Activated naive CD8-positive, alpha-beta T cell treated with anti-CD3 and anti-CD28 coated beads for 36 hours (primary cell): ENCODE results near the gene GATAD2B. TPM values are rescaled to one million over a fixed set of nuclear protein-coding genes. Genes with fewer than 3 reads are reported as not detected.
"Not testable (repeated sequence)": the region's sequence is repeated elsewhere in the genome, so short reads cannot be mapped to it uniquely, and the experiment has no call there.

ENCODE experiments used
- DNase-seq: peaks from one replicate; pipeline ENCODE4 v3.0.0; 2021
- H3K27ac Mint-ChIP-seq: one replicate; pipeline ENCODE4 v1.8.0; 2022; ENCODE audit warnings: mild to moderate bottlenecking, moderate library complexity, mixed read lengths
- H3K27me3 Mint-ChIP-seq: one replicate; pipeline ENCODE4 v1.8.0; 2022; ENCODE audit warnings: mild to moderate bottlenecking, mixed read lengths
- H3K36me3 Mint-ChIP-seq: one replicate; pipeline ENCODE4 v1.8.0; 2021; ENCODE audit warnings: mild to moderate bottlenecking, mixed read lengths
- H3K4me1 Mint-ChIP-seq: one replicate; pipeline ENCODE4 v1.8.0; 2021; ENCODE audit warnings: mixed read lengths
- H3K4me3 Mint-ChIP-seq: one replicate; pipeline ENCODE4 v1.8.0; 2022; ENCODE audit warnings: mild to moderate bottlenecking, moderate library complexity, mixed read lengths
- H3K9me3 Mint-ChIP-seq: one replicate; pipeline ENCODE4 v1.8.0; 2022; ENCODE audit warnings: mixed read lengths
- total RNA-seq, 2 experiments: library from RNA; stranded (reverse); gene quantifications; one replicate each; pipeline ENCODE4 v1.2.3, GENCODE V29; 2021

GATAD2B gene
- total RNA-seq, 2 experiments from 2014 or later, result 49.4 to 53.1 TPM

- H3K36me3 Mint-ChIP-seq, result peaks cover 36% of the 10 kb centered on the region
- H3K9me3 Mint-ChIP-seq, result peaks cover 2% of the 10 kb centered on the region
- H3K4me3 Mint-ChIP-seq, result no peak overlapping the region
- H3K27me3 Mint-ChIP-seq, result no peaks in the 10 kb centered on the region
- peaks cover 31% of the 10 kb centered on the region for H3K4me1 Mint-ChIP-seq
- DNase-seq, result no peak
- peak overlapping the region; percentile 42 for H3K27ac Mint-ChIP-seq
Observed at GRCh38 chr1:153903841-153904455, 18.8 kb downstream of the GATAD2B start.

- Mint-ChIP-seq H3K9me3 (no peaks in the 10 kb centered on the region), H3K36me3 (peaks cover 17% of the 10 kb centered on the region), H3K4me1 (peaks cover 17% of the 10 kb centered on the region), H3K27ac (peak overlapping the region; percentile 34), H3K4me3 (no peak overlapping the region), H3K27me3 (no peaks in the 10 kb centered on the region)
- no peak for DNase-seq
Observed at GRCh38 chr1:153899509-153899908, 23.3 kb downstream of the GATAD2B start.

DNA sequence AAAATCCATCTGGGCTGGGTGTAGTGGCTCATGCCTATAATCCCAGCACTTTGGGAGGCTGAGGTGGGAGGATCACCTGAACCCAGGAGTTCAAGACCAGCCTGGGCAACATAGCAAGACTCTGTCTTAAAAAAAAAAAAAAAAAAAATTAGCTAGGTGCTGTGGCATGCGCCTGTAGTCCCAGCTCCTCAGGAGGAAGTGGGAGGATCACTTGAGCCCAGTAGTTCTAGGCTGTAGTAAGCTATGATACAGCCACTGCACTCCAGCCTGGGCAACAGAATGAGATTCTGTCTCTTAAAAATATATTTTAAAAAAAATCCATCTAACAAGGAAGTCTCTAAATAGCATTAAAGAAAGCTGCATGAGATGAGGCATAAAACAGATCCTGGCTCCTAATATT is 26.9 kb downstream of the GATAD2B start:
- not testable (repeated sequence) for H3K27me3 Mint-ChIP-seq, H3K4me3 Mint-ChIP-seq, DNase-seq, H3K9me3 Mint-ChIP-seq
- peaks cover 15% of the 10 kb centered on the region for H3K36me3 Mint-ChIP-seq
- H3K27ac Mint-ChIP-seq, result peak overlapping the region; percentile 76
- peaks cover 12% of the 10 kb centered on the region for H3K4me1 Mint-ChIP-seq

DNA sequence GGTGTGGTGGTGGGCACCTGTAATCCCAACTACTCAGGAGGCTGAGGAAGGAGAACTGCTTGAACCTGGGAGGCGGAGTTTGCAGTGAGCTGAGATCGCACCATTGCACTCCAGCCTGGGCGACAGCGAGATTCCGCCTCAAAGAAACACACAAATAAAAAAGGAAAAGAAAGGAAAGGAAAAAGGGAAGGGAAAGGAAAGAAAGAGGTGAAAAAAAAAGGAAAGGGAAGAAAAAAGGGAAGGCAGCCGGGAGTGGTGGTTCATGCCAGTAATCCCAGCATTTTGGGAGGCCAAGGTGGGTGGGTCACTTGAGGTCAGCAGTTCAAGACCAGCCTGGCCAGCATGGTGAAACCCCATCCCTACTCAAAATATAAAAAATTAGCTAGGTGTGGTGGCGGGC is 31.7 kb downstream of the GATAD2B start:
- not testable (repeated sequence) for DNase-seq, H3K4me3 Mint-ChIP-seq, H3K27me3 Mint-ChIP-seq, H3K27ac Mint-ChIP-seq, H3K9me3 Mint-ChIP-seq
- Mint-ChIP-seq H3K36me3 (peaks cover 23% of the 10 kb centered on the region), H3K4me1 (peaks cover 28% of the 10 kb centered on the region)

DNA sequence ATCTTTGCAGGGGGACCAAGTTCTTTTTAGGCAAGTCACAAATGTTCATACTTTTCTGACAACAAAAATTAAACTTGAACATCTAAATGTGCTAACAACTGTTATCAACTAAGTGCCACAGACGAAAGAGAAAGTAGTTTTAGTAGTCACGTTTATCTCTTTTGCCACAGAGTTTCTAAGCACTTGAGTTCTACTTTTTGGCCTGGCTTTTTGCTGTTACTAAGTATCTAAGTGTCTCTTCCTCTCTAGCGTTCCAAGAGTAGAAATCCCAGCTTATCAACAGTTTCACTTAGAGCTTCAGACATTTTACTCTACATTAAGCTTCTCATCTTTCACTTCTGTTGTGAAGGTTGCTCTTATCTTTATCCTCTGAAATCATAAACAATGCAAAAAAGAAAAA is 34.2 kb downstream of the GATAD2B start:
- Mint-ChIP-seq H3K27ac (peak overlapping the region; percentile 40), H3K4me3 (peak overlapping the region; percentile 33), H3K27me3 (no peaks in the 10 kb centered on the region), H3K36me3 (peaks cover 26% of the 10 kb centered on the region), H3K4me1 (peaks cover 39% of the 10 kb centered on the region), H3K9me3 (no peaks in the 10 kb centered on the region)
- DNase-seq, result no peak

GRCh38 chr1:153886127-153886526 is 36.6 kb downstream of the GATAD2B start:
- no peak overlapping the region for H3K27ac Mint-ChIP-seq
- H3K9me3 Mint-ChIP-seq, result no peaks in the 10 kb centered on the region
- peaks cover 25% of the 10 kb centered on the region for H3K36me3 Mint-ChIP-seq
- DNase-seq, result no peak
- no peaks in the 10 kb centered on the region for H3K27me3 Mint-ChIP-seq
- no peak overlapping the region for H3K4me3 Mint-ChIP-seq
- H3K4me1 Mint-ChIP-seq, result peaks cover 39% of the 10 kb centered on the region

- Mint-ChIP-seq H3K36me3 (peaks cover 10% of the 10 kb centered on the region), H3K27ac (no peak overlapping the region)
Observed at GRCh38 chr1:153883223-153883622, 39.5 kb downstream of the GATAD2B start.

DNA sequence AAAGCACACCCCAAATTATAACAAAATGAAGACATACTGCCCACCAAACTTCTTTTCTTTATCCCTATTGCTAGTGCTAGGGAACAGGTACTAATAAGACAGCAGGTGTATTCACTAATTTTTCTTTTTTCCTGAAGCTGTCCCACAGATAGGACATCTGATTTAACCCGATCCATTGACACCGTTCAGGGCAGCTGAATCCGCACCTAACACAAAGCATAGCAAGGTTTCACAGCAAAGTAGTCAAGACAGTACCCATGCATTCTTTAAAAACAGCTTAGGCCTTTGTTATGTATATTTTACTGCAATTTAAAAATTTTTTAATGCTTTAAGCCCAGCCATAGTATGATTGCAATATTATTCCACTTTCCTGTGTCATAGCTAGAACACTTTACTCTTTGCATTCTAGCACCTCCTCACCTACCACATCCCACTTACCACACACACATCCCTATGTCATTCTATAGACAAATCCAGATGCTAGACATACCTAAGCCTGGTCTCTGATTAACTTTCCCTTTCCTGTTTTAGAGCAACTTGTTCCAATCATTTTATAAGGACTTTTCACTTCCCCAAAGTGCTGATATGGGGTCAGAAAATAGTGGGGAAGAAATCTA is 40.4 kb downstream of the GATAD2B start:
- H3K4me1 Mint-ChIP-seq, result peaks cover 23% of the 10 kb centered on the region
- H3K36me3 Mint-ChIP-seq, result peaks cover 10% of the 10 kb centered on the region
- H3K4me3 Mint-ChIP-seq, result no peak overlapping the region
- H3K27ac Mint-ChIP-seq, result no peak overlapping the region
- no peaks in the 10 kb centered on the region for H3K27me3 Mint-ChIP-seq
- DNase-seq, result no peak
- no peaks in the 10 kb centered on the region for H3K9me3 Mint-ChIP-seq

More at GRCh38 chr1:153883223-153883622, 39.5 kb downstream of the GATAD2B start:
- H3K4me3 Mint-ChIP-seq, result no peak overlapping the region
- H3K9me3 Mint-ChIP-seq, result no peaks in the 10 kb centered on the region
- H3K27me3 Mint-ChIP-seq, result no peaks in the 10 kb centered on the region
- DNase-seq, result no peak
- H3K4me1 Mint-ChIP-seq, result peaks cover 27% of the 10 kb centered on the region

GRCh38 chr1:153881751-153882150 is 41.0 kb downstream of the GATAD2B start:
- no peaks in the 10 kb centered on the region for H3K9me3 Mint-ChIP-seq
- H3K36me3 Mint-ChIP-seq, result peaks cover 6% of the 10 kb centered on the region
- H3K4me3 Mint-ChIP-seq, result no peak overlapping the region
- DNase-seq, result no peak
- H3K27ac Mint-ChIP-seq, result no peak overlapping the region
- H3K27me3 Mint-ChIP-seq, result no peaks in the 10 kb centered on the region
- H3K4me1 Mint-ChIP-seq, result peaks cover 17% of the 10 kb centered on the region

DNA sequence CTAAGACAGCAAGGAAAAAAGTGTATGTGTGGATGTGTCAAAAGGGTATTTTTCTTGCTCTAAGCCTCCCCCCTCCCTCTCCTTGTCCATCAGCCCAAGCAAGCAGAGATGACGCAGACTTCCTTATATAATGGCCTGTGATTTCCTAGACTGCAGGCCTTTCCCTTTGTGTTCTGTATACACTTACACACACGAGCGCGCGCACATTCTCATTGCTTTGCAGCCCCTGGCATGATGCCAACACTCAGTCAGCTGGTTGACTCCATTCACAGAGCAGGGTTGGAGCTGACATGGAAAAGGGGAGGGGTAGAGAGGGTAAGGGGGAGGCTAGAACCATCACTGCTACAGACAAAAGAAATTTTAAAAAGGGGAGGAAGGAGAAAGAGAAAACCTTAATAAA is 41.8 kb downstream of the GATAD2B start:
- peak; percentile 38 for DNase-seq
- Mint-ChIP-seq H3K9me3 (no peaks in the 10 kb centered on the region), H3K27ac (no peak overlapping the region), H3K4me3 (no peak overlapping the region), H3K27me3 (no peaks in the 10 kb centered on the region), H3K4me1 (peaks cover 20% of the 10 kb centered on the region), H3K36me3 (peaks cover 8% of the 10 kb centered on the region)

GRCh38 chr1:153880024-153880423 is 42.7 kb downstream of the GATAD2B start:
- Mint-ChIP-seq H3K27me3 (no peaks in the 10 kb centered on the region), H3K4me1 (peaks cover 20% of the 10 kb centered on the region), H3K4me3 (no peak overlapping the region), H3K27ac (no peak overlapping the region), H3K36me3 (peaks cover 9% of the 10 kb centered on the region), H3K9me3 (no peaks in the 10 kb centered on the region)
- DNase-seq, result no peak

DNA sequence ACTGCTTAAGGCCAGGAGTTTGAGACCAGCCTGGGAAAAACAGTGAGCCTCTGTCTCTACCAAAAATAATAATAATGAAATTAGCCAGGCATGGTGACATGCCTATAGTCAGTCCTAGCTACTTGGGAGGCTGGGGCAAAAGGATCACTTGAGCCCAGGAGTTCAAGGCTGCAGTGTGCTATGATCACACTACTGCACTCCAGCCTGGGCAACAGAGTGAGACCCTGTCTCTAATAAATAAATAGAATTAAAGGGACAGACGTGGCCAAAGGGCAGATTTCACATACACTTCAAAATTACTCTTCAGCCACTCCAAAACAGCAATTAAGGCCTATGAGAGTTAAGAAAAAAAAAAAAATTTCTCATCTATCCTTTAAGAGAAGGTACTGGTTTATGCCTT is 45.7 kb downstream of the GATAD2B start:
- H3K4me3 Mint-ChIP-seq, result no peak overlapping the region
- H3K36me3 Mint-ChIP-seq, result peaks cover 14% of the 10 kb centered on the region
- H3K27ac Mint-ChIP-seq, result no peak overlapping the region
- H3K4me1 Mint-ChIP-seq, result peaks cover 28% of the 10 kb centered on the region
- H3K9me3 Mint-ChIP-seq, result no peaks in the 10 kb centered on the region
- DNase-seq, result no peak
- no peaks in the 10 kb centered on the region for H3K27me3 Mint-ChIP-seq

DNA sequence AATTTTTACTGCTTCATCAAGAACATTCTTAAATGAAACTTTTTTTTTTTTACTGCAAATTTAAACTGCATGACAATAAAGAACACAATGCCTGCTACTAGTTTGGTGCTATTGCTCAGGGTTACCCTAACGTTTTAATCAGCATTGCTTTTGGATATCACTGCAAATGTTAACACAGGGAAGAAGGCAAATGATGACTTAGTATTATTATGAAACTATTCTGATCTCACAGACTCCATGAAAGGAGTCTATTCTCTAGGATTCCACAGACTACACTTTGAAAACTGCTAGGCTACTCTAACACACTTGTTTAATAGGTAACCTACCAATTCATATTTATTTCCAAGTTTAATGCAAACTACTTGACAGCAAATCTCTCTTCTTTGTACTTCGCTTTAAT is 49.8 kb downstream of the GATAD2B start:
- Mint-ChIP-seq H3K36me3 (peaks cover 24% of the 10 kb centered on the region), H3K4me3 (no peak overlapping the region), H3K27ac (no peak overlapping the region)

GRCh38 chr1:153872331-153872730 is 50.4 kb downstream of the GATAD2B start:
- DNase-seq, result no peak
- Mint-ChIP-seq H3K4me3 (no peak overlapping the region), H3K36me3 (peaks cover 24% of the 10 kb centered on the region), H3K9me3 (no peaks in the 10 kb centered on the region), H3K27me3 (no peaks in the 10 kb centered on the region), H3K4me1 (peaks cover 29% of the 10 kb centered on the region), H3K27ac (no peak overlapping the region)

More for the DNA sequence above, 49.8 kb downstream of the GATAD2B start:
- H3K27me3 Mint-ChIP-seq, result no peaks in the 10 kb centered on the region
- no peaks in the 10 kb centered on the region for H3K9me3 Mint-ChIP-seq
- no peak for DNase-seq
- H3K4me1 Mint-ChIP-seq, result peaks cover 29% of the 10 kb centered on the region

DNA sequence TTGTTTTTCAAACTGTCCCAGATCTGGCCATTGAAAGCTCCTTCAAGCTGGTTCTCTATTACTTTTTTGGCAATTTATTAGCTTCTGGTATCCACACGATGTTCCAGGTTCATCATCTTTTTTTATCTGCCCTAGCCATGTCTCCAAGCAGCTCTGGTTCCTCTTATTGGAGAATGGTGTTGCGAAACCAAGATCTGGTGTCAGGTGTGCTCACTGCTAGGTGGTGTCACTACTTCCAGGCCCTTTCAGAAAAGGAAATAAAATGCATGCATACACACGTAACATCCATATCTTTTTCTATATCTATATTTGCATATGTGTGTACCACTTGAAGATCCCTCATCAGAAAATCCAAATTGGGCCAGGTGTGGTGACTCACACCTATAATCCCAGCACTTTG is 53.3 kb downstream of the GATAD2B start:
- Mint-ChIP-seq H3K27me3 (no peaks in the 10 kb centered on the region), H3K4me1 (peaks cover 35% of the 10 kb centered on the region), H3K36me3 (peaks cover 16% of the 10 kb centered on the region), H3K9me3 (no peaks in the 10 kb centered on the region), H3K27ac (no peak overlapping the region), H3K4me3 (no peak overlapping the region)
- no peak for DNase-seq
